Bronchial epithelial cell (primary cell): ENCODE results near the gene RASA2. TPM values are rescaled to one million over a fixed set of nuclear protein-coding genes. Genes with fewer than 3 reads are reported as not detected.
A peak's percentile ranks its signal among the peaks of the same experiment; 100 is the strongest.
"Not testable (repeated sequence)": the region's sequence is repeated elsewhere in the genome, so short reads cannot be mapped to it uniquely, and the experiment has no call there.

Experiments
- DNase-seq: peaks from one replicate; pipeline ENCODE4 v3.0.0-alpha.2; 2010; ENCODE audit warnings: low read depth
- FAIRE-seq: peaks from 2 replicates; lab custom pipeline; 2011; peaks lifted over from hg19 to GRCh38; lab: Jason Lieb, UNC
- H3K27me3 ChIP-seq: 2 replicates; pipeline ENCODE4 v1.5.1; 2011; ENCODE audit warnings: low read length; ENCODE audit not compliant: control insufficient read depth, insufficient read depth
- H3K36me3 ChIP-seq: 2 replicates; pipeline ENCODE4 v1.5.1; 2011; ENCODE audit warnings: low read length; ENCODE audit not compliant: control insufficient read depth, insufficient read depth
- H3K4me3 ChIP-seq: 2 replicates; pipeline ENCODE4 v1.5.1; 2011; ENCODE audit warnings: mild to moderate bottlenecking, low read depth, low read length, control low read depth
- CTCF ChIP-seq: IDR thresholded peaks from 2 replicates; pipeline ENCODE4 v1.5.1; 2011; ENCODE audit warnings: mild to moderate bottlenecking, moderate library complexity, low read length, control low read depth, inconsistent platforms; ENCODE audit not compliant: insufficient read depth, severe bottlenecking
- total RNA-seq: library from RNA; depleted of rRNA; stranded (reverse); fragments of >200 nt; gene quantifications from 2 replicates; pipeline ENCODE4 v1.2.1, GENCODE V29; 2014

The RASA2 gene
- total RNA-seq, 1 donor from 2014 or later: 11.8 TPM

DNA sequence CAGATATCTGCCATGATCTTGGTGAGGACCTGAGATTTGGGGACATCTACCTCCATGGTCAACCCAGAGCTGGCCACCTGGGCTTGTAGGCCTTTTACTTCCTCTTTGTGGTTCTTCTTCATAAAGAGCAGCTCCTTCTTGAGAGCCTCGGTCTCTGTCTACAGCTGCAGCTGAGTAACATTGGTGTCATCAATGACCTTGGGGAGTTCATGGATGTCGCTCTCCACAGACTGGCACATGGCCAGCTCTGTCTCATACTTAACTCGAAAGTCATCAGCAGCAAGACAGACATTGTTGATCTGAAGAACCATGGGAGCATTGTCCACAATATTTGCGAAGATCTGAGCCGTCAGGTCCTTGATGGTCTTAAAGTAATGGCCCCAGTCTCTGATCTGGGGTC lies 15.7 kb upstream of the RASA2 start:
- Histone ChIP-seq H3K27me3 (no peaks in the 10 kb centered on the region), H3K4me3 (no peak overlapping the region), H3K36me3 (no peaks in the 10 kb centered on the region)
- DNase-seq: no peak
- no peak for FAIRE-seq
- TF ChIP-seq CTCF: no peak

DNA sequence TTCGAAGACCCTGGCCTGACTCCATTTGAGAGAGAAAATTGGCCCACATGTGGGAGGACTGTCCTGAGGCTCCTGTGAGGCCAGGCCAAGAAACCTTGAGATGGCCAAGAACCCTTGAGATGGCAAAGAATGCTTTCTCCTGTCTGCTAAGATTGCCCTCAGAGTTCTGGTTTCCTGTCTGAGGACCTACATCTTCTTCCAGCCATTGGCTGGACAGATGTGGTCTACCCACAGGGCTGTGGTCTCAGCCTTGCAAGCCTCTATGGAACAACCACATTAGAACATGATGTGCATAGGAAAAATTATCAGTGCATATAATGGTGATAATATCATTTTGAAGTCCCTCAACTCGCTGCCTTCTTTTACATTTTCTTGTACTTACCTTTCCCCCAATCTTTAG lies 10.8 kb upstream of the RASA2 start:
- FAIRE-seq: no peak

DNA sequence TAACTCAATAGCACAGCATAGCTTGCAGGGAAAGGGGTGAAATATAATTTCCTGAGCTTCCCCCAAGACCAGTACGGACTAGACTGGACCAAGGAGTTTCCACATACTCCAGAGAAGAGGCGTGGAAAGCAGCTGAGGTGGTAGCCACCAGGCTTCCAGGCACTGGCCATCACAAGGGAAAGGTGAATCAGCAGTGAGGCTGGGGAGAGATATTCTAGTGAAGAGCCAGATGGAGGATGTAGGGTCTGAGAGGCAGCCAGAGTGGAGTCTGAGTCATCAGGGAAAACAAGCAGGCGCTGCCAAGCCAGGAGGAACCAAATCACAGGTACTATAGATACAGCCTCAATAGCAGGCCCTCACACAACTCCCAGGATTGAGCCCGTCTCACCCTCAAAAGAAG lies 9.6 kb upstream of the RASA2 start:
- TF ChIP-seq CTCF: no peak
- Histone ChIP-seq H3K27me3 (no peaks in the 10 kb centered on the region), H3K4me3 (no peak overlapping the region), H3K36me3 (no peaks in the 10 kb centered on the region)
- peak; percentile 62 for FAIRE-seq
- DNase-seq: peak; percentile 97

More for the DNA sequence above, 10.8 kb upstream of the RASA2 start:
- no peak for DNase-seq
- no peaks in the 10 kb centered on the region for H3K36me3 ChIP-seq
- H3K27me3 ChIP-seq: no peaks in the 10 kb centered on the region
- TF ChIP-seq CTCF: no peak
- H3K4me3 ChIP-seq: no peak overlapping the region

- TF ChIP-seq CTCF: no peak
- no peak for FAIRE-seq
These were observed 8.7 kb upstream of the RASA2 start for GRCh38 chr3:141478139-141478538.

GRCh38 chr3:141478840-141479239 lies 8.0 kb upstream of the RASA2 start:
- not testable (repeated sequence) for H3K4me3 ChIP-seq, H3K36me3 ChIP-seq, FAIRE-seq, H3K27me3 ChIP-seq, DNase-seq

More at GRCh38 chr3:141478139-141478538, 8.7 kb upstream of the RASA2 start:
- DNase-seq: no peak
- no peaks in the 10 kb centered on the region for H3K27me3 ChIP-seq
- H3K4me3 ChIP-seq: no peak overlapping the region
- H3K36me3 ChIP-seq: no peaks in the 10 kb centered on the region

DNA sequence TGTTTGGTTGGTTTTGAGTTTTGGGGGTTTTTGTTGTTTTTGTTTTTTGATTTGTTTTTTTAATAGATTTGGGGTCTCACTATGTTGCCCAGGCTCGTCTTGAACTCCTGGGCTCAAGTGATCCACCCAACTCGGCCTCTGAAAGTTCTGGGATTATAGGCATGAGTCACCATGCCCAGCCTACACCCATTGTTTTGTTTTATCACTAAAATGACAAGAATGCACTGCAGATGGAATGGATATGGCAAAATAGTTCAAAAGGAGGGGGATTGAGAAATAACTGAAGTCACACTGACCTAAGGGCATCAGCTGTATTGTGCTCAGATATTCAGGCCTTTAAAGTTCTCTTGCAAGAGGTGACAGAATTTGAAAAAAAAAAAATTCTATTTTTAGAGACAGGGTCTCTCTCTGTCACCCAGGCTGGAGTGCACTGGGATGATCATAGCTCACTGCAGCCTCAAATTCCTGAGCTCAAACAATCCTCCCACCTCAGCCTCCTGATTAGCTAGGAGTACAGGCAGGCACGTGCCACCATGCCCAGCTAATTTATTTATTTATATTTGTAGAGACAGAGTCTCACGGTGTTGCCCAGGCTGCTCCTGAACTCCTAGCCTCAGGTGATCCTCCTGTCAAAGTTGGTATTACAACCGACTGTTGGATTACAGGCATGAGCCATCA lies 4.4 kb upstream of the RASA2 start:
- TF ChIP-seq CTCF: no peak
- Histone ChIP-seq H3K27me3 (no peaks in the 10 kb centered on the region), H3K4me3 (no peak overlapping the region), H3K36me3 (no peaks in the 10 kb centered on the region)
- FAIRE-seq (no peak), DNase-seq (peak; percentile 83)
